Peyer's patch (tissue), 4 donors: ENCODE results near the gene SMIM38. TPM values are rescaled to one million over a fixed set of nuclear protein-coding genes. Genes with fewer than 3 reads are reported as not detected.

Experiments used
- DNase-seq, 3 donors: peaks; one replicate each; pipeline ENCODE4 v3.0.0-alpha.2; 2017 to 2019
- H3K27ac ChIP-seq, 4 donors: fragments of 200-600 bp; sonication (generic); one replicate each; pipeline ENCODE4 v1.5.1; 2016 to 2019
- H3K27me3 ChIP-seq, 2 donors: fragments of 200-600 bp; sonication (generic); one replicate each; pipeline ENCODE4 v1.5.1; 2019
- H3K36me3 ChIP-seq, 3 donors: fragments of 200-600 bp; sonication (generic); one replicate each; pipeline ENCODE4 v1.5.1; 2016 to 2019
- H3K4me1 ChIP-seq, 4 donors: fragments of 200-600 bp; sonication (generic); one replicate each; pipeline ENCODE4 v1.5.1; 2016 to 2019
- H3K4me3 ChIP-seq, 4 donors: fragments of 200-600 bp; sonication (generic); 1 replicate in 3 of 4; 2 replicates in 1 of 4; pipeline ENCODE4 v1.5.1; 2016 to 2019; ENCODE audit warnings: mild to moderate bottlenecking in 1 of 4
- H3K9me3 ChIP-seq, 4 donors: fragments of 200-600 bp; sonication (generic); one replicate each; pipeline ENCODE4 v1.5.1; 2016 to 2019; ENCODE audit warnings: mild to moderate bottlenecking in 1 of 4
- CTCF ChIP-seq, 6 experiments: fragments of 450-650 bp in 4 of 6; fragments of 200-600 bp in 2 of 6; sonication (generic) in 1 of 6; IDR thresholded peaks; one replicate each; pipeline ENCODE4 v1.5.1; 2017 to 2019; ENCODE audit warnings: antibody characterized with exemption in 6 of 6, mild to moderate bottlenecking in 3 of 6, moderate library complexity in 1 of 6
- POLR2A ChIP-seq, 2 donors: fragments of 450-650 bp; IDR thresholded peaks; one replicate each; pipeline ENCODE4 v1.5.1; 2017; ENCODE audit warnings: antibody characterized with exemption in 2 of 2, mild to moderate bottlenecking in 2 of 2, moderate library complexity in 2 of 2
- total RNA-seq, 4 donors: library from RNA; depleted of rRNA; stranded (reverse); fragments of >200 nt; gene quantifications; one replicate each; pipeline ENCODE4 v1.1.0, GENCODE V29; 2016

The SMIM38 gene
- total RNA-seq, 4 donors from 2014 or later = 0.95 to 2.8 TPM; not detected in 2

- H3K9me3 ChIP-seq = peaks cover 0 to 7% (median 0%) of the 10 kb centered on the region in 4 donors
- H3K27ac ChIP-seq = no peak overlapping the region
- no peaks in the 10 kb centered on the region for H3K27me3 ChIP-seq
- no peak for TF ChIP-seq CTCF (IDR thresholded peaks at IDR 0.05)
- H3K4me3 ChIP-seq = no peak overlapping the region
- H3K4me1 ChIP-seq = no peaks in the 10 kb centered on the region
- DNase-seq = no peak
- H3K36me3 ChIP-seq = no peaks in the 10 kb centered on the region
Observed at GRCh38 chr11:69192301-69192721, 36.6 kb downstream of the SMIM38 start.

- TF ChIP-seq CTCF (IDR thresholded peaks at IDR 0.05) (no peak), POLR2A (IDR thresholded peaks at IDR 0.05) (no peak)
- Histone ChIP-seq H3K27ac (no peak overlapping the region), H3K4me3 (no peak overlapping the region), H3K9me3 (peaks cover 0 to under 1% (median 0%) of the 10 kb centered on the region in 4 donors), H3K36me3 (no peaks in the 10 kb centered on the region), H3K27me3 (no peaks in the 10 kb centered on the region), H3K4me1 (no peaks in the 10 kb centered on the region)
- DNase-seq = no peak
Observed at GRCh38 chr11:69193151-69193550, 37.4 kb downstream of the SMIM38 start.

- no peak for TF ChIP-seq CTCF (IDR thresholded peaks at IDR 0.05)
- no peak for TF ChIP-seq POLR2A (IDR thresholded peaks at IDR 0.05)
- Histone ChIP-seq H3K27me3 (no peaks in the 10 kb centered on the region), H3K27ac (no peak overlapping the region), H3K4me3 (no peak overlapping the region), H3K36me3 (no peaks in the 10 kb centered on the region), H3K9me3 (no peaks in the 10 kb centered on the region), H3K4me1 (no peaks in the 10 kb centered on the region)
- DNase-seq = no peak
Observed at GRCh38 chr11:69193629-69194028, 37.9 kb downstream of the SMIM38 start.

GRCh38 chr11:69194396-69194795 is 38.7 kb downstream of the SMIM38 start:
- DNase-seq = no peak
- Histone ChIP-seq H3K9me3 (no peaks in the 10 kb centered on the region), H3K27me3 (no peaks in the 10 kb centered on the region), H3K27ac (no peak overlapping the region), H3K4me3 (no peak overlapping the region), H3K36me3 (no peaks in the 10 kb centered on the region), H3K4me1 (no peaks in the 10 kb centered on the region)
- no peak for TF ChIP-seq CTCF (IDR thresholded peaks at IDR 0.05)
- no peak for TF ChIP-seq POLR2A (IDR thresholded peaks at IDR 0.05)

GRCh38 chr11:69194956-69195355 is 39.2 kb downstream of the SMIM38 start:
- no peak for TF ChIP-seq POLR2A (IDR thresholded peaks at IDR 0.05)
- no peak for TF ChIP-seq CTCF (IDR thresholded peaks at IDR 0.05)
- no peaks in the 10 kb centered on the region for H3K4me1 ChIP-seq
- no peak overlapping the region for H3K4me3 ChIP-seq
- H3K27ac ChIP-seq = no peak overlapping the region
- H3K27me3 ChIP-seq = no peaks in the 10 kb centered on the region
- DNase-seq = no peak
- no peaks in the 10 kb centered on the region for H3K36me3 ChIP-seq
- no peaks in the 10 kb centered on the region for H3K9me3 ChIP-seq
